Transverse colon (tissue), 4 donors: ENCODE measurements around the gene TACC2.

Source experiments
- CTCF ChIP-seq, 5 experiments: fragments of 200-600 bp in 3 of 5; fragments of 450-650 bp in 2 of 5; sonication (generic) in 3 of 5; IDR thresholded peaks; 1 replicate in 2 of 5; 2 replicates in 3 of 5; pipeline ENCODE4 v1.5.1; 2016 to 2017; ENCODE audit warnings: antibody characterized with exemption in 5 of 5, inconsistent platforms in 3 of 5, mild to moderate bottlenecking in 2 of 5, moderate library complexity in 1 of 5
- POLR2A ChIP-seq: fragments of 450-650 bp; IDR thresholded peaks from one replicate; pipeline ENCODE4 v1.6.1; 2016; ENCODE audit warnings: antibody characterized with exemption, mild to moderate bottlenecking, moderate library complexity
- POLR2AphosphoS5 ChIP-seq, 3 donors: sonication (generic); formaldehyde crosslinking; IDR thresholded peaks; one replicate each; pipeline ENCODE4 v1.6.1; 2016; ENCODE audit warnings: antibody characterized with exemption in 3 of 3

GRCh38 chr10:122102146-122102868, 113.3 kb downstream of the TACC2 start:
- TF ChIP-seq POLR2AphosphoS5 (IDR thresholded peaks at IDR 0.05) (no peak), CTCF (IDR thresholded peaks at IDR 0.05) (no peak), POLR2A (no peak)
